Stimulated activated CD8-positive, alpha-beta memory T cell treated with anti-CD3 and anti-CD28 coated beads, Interleukin-4, amount 100 ng/mL, for 48 hours (primary cell): Measurements from ENCODE around the gene CUL4A.
"Not testable (repeated sequence)": the region's sequence is repeated elsewhere in the genome, so short reads cannot be mapped to it uniquely, and the experiment has no call there.

Experiments
- DNase-seq: peaks from one replicate; pipeline ENCODE4 v3.0.0-alpha.2; 2020

Gene CUL4A

DNA sequence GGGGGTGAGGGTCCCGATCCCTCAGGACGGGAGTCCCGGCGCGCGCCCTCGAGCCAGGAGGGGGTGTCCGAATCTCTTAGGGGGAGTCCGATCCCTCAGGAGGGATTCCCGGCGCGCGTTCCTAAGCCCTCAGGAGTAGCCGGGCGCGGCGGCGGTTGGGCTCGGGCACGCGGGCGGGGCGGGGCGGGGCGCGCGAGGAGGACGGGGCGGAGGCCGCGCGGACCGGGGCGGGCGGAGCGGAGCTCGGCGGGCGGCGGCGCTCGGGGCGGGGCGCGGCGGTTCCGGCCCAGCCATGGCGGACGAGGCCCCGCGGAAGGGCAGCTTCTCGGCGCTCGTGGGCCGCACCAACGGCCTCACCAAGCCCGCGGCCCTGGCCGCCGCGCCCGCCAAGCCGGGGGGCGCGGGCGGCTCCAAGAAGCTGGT is at the start of gene CUL4A:
CUL4A (plus strand) TSS at position 278 of the 423 bp plus-strand sequence; CDS start at position 293, 15 bp downstream.
- DNase-seq = peak; percentile 79

DNA sequence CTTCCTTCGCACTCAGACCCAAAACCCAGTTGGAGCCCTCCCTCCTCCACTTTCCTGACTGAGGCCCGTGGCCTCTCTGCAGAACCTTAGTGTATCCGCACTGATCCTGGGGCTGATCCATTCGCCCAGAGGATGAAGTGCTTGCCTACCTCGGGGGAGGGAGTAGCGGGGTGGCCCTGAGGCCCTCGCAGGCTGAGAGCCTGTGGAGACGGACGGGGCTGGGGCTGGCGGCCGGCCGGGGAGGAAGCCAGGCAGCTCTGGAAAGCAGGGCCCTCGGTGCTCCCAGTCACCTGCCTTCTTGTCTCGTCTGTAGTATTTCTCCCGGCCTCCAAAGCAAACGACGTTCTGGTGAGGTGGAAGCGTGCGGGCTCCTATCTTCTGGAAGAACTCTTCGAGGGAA is 49.7 kb upstream of the CUL4A start:
- no peak for DNase-seq

DNA sequence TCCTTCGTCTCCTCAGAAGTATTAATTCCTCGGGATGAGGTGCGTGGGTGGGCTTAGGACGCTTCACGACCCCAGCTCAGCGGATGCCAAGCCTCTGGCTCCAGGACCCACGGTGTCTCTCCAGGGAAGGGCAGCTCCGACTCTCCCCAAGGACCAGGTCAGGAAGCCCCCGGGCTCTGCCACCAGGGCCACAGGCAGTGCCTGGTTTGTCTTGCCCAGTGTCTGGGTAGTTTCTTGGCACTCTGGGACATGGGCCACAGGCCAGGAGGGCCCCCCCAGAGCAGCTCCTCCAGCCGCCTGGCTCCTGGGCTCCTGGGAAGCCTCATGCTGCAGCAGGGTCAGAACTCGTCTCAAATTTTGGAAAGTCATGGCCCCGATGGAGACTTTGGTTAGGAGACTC is 48.4 kb upstream of the CUL4A start:
- DNase-seq = no peak

DNA sequence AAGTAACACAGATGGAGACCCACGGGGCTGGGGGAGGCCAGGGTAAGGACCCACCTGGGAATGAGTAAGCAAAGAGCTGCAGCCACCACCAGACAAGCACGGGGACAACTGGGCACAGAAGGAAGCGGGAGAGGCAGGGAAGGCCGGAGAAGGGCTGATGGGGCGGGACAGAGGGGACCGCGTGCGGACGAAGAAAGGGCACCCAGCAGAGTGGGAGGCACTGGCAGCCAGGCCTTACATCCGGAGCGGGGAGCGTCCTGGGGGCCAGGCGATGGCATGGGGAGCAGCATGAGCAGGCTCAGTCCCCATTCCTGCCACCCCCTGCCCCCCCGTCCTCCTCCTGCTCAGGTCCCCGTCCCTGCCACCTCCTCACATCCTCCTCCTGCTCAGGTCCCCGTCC is 48.0 kb upstream of the CUL4A start:
- DNase-seq = no peak

DNA sequence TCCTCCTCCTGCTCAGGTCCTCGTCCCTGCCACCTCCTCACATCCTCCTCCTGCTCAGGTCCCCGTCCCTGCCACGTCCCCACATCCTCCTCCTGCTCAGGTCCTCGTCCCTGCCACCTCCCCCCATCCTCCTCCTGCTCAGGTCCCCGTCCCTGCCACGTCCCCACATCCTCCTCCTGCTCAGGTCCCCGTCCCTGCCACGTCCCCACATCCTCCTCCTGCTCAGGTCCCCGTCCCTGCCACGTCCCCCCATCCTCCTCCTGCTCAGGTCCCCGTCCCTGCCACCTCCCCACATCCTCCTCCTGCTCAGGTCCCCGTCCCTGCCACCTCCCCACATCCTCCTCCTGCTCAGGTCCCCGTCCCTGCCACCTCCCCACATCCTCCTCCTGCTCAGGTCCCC is 47.4 kb upstream of the CUL4A start:
- not testable (repeated sequence) for DNase-seq

DNA sequence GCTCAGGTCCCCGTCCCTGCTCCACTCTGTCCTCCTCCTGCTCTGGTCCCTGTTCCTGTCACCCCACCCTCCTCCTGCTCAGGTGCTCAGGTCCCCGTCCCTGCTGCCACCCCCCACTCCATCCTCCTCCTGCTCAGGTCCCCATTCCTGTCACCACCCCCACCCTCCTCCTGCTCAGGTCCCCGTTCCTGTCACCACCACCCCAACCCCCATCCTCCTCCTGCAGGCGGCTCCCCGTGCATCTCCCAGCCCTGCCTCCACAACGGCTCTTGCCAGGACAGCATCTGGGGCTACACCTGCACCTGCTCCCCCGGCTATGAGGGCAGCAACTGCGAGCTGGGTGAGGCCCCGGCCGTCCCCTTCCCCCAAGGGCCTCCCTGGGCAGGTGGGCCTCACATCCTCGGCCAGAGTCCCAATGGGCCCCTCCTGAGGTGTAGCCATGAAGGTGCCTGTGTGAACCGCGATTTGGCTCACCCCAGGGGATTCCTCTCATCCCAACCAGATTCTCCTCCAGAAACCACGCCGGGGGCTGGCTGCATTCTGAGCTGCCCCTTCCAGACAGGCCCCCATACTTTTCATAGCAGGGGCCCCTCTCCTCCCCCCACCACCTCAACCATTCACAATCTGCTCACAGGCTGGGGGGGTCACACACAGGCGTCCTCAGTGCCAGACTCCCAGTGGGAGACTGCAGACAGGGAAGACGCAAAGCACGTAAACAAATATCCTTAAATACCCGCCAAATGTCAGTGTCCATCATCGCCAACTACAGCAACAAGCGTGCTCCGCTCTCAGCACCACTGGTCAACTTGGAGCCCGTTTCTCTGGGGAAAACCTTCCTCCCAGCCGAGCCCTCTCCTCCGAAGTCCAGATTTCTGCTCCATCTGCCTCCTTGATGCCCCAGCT is 46.4 kb upstream of the CUL4A start:
- DNase-seq = no peak

DNA sequence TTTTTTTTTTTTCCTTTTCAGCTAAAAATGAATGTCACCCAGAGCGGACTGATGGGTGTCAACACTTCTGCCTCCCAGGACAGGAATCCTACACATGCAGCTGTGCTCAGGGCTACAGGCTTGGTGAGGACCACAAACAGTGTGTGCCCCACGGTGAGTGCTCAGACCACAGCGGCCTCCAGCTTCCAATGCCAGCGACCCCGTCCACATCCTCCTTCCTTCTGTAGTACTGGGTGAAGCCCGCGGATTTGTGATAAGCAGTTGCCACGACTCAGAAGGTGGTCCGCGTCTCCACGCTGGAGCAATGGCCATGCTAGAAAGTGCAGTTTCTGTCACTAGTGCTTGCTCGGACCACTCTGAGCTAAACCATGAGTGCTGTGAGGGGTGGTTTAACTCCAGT is 44.9 kb upstream of the CUL4A start:
- no peak for DNase-seq

DNA sequence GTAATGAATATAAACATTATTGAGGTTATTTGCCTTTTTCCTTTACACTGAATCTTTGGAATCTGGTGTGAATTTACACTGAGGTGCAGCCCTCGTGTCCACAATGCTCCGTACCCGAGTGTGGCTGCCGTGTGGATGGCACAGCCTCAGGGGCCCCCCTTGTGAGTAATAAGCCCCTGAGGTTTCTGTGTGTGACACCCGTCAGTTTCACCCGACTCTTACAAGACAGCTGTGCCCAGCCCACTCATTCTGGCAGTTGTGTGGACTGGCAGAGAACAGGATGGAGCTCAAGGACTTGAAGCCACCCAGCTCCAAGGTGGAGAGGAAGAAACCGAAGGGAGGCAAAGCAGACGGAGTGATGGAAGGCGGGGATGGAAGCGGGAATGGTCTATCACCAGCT is 43.1 kb upstream of the CUL4A start:
- DNase-seq = peak; percentile 53

DNA sequence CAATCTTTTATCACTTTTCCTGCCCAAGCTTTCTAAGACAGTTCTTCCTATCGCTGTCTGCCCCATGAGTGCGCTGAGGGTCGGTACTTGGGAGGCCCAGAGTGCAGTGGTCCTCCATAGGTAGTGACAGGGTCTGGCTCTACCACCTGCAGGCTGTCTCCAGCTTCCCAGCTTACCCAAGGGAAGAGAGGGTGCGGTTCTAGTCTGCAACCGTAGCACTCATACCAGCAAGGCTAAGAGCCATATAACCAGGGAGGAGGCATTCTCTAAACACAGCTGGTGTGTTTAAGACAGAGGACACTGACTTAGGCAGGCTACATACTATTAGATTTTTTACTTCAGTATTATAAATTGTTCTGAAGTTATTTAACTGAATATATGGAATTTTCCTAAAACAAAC is 42.7 kb upstream of the CUL4A start:
- DNase-seq = no peak

DNA sequence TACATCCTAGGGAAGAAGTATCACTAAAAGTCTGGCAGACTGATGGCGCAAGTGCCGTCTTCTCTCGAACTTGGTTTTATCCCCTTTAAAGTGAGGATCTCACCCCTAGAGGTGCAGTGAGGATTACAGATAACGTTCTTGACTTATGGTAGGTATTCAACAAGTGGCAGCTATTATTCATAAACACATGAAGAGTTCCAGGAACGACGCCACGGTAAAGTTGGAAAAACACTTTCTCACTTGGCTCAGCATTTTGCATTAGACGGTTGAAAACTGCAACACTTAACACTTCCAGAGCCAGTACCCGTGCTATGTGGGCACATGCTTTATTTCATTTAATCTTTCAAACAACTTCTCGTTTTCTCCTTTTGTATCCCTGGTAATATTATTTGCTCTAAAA is 42.3 kb upstream of the CUL4A start:
- DNase-seq = no peak

DNA sequence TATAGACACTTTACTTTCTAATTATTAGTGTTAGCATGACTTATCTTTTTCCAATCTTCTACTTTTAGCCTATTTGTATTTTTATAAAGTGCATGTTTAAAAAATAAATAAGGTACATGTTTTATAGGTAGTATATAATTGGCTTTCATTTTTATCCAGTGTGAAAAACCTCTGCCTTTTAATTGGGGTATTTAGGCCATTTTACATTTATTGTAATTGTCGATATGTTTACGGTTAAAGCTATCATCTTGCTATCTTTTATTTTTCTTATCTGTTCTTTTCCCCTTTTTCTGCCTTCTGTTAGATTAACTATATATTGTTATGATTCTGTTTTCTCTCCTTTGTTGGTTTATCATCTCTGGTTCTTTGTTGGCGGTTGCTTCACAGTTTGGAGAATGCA is 41.8 kb upstream of the CUL4A start:
- DNase-seq = no peak

DNA sequence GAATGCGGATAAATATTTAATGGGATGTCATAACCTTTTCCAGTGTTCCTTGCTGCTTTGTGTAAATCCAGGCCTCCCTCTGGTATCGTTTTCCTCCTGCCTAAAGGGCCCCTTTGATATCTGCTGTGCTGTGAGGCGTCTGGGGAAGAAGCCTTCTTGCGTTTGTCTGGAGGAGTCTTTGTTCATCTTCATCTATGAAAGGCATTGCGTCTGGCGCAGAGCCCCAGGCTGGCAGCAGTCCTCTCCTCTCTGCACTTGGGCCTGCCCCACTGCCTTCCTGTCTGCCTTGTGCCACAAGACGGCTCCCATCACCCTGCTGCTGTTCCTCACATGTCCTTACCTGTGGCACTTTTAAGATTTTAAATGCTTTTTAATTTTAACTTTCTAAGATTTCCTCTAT is 41.2 kb upstream of the CUL4A start:
- no peak for DNase-seq

DNA sequence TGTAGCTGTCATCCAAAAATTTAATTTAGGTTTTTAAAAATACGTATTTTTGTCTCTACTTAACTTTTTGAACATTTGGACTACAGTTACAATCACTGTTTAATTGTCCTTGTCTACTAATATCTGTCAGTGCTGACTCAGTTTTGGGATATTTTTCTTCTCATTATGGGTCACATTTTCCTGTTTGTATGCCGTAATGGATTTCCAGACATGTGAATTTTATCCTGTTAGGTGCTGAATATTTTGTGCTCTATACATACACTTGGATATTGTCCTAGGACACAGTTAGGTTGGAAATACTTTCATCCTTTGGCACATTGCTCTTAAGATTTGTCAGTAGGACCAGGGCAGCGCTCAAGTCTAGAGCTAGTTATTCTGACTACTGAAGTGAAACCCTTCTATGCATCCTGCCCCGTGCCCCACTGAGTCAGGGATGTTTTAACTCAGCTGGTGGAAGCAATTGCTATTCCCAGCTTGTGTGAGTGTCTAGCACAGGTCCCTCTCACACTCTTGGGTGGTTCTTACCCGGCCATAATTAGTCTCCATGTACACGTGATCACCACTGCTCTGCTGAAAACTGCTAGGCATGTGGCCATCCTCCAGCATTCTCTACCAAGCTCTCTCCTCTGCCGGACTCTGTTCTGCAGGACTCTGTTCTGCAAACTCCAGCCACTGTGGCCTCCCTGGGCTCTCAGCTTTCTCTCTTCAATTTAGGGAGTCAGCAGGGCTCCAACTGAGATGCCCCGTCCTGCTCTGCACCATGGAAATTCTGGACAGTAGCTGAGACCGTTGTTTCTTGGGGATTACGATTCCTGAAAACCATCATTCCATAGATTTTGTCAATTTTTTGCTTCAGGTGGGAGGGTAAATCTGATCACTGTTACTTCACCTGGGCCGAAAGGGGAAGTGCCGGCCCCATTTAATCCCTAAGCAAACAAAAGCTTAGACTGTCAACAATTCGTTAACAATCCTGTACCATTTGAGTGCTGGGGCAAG is 39.8 kb upstream of the CUL4A start:
- no peak for DNase-seq

DNA sequence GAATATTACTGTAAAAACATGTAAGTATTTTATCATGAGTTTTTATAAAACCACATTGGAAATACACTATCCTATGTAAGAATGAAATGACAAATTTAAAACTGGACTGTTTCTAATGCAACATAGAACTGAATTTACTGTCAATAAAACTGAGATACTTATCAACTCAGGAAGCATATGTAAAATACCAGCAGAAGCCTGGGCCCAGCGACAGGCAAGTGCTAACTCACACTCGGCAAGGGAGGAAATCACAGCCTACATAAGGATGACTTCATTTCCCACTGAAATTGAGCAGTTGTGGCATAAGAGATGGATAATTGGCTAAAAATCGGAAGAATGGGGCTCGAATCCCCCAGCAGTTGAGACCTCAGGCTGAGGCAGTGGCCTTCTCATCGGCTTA is 38.9 kb upstream of the CUL4A start:
- DNase-seq = no peak

DNA sequence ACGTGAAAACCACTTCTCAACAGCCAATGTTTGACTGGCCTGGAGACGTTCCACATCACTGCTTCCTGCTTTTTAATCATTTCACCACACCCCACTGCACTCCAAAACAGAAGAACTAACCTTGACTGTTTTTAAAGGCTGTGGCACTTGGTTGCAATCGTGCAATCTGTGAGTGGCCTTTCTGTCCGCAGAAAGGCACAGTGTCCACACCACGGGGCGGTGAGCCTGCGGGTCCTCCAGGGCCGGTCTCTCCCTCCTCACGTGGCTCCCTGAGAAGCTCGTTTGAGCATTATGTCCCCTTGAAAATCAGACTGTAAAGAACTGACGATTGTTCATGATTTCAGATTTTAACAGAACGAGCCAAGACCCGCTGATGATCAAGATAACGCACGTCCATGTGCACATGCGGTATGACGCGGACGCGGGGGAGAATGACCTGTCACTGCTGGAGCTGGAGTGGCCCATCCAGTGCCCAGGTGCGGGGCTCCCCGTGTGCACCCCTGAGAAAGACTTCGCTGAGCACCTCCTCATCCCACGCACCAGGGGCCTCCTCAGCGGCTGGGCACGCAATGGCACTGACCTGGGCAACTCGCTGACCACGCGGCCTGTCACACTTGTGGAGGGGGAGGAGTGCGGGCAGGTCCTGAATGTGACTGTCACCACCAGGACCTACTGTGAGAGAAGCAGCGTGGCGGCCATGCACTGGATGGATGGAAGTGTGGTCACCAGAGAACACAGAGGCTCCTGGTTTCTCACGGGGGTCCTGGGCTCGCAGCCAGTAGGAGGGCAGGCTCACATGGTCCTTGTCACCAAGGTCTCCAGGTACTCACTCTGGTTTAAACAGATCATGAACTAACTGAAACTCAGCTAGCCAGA is 37.9 kb upstream of the CUL4A start:
- DNase-seq = no peak

DNA sequence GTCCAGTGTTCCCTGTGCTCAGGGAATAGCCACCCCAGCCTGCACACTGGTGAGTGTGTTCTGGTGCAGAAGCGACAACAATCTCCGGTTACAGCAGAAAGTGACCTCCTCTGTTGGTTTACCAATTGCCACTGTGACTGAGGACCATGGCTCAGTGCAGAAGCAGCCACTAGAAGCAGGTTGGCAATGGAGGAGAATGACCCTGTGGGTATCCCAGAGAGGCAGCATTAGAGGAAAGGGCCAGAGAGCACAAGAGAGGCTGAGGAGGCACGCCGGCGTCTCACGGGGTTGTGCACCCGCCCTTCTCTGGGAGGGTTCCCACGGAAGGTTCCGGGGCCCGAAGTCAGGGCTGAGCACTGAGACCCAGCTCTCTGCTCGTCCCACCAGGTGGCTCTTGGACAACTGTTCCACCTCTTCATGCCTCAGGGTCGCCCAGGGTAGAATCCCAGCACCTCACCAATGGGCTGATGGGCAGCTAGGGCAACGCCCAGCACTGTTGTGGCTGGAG is 36.9 kb upstream of the CUL4A start:
- no peak for DNase-seq

DNA sequence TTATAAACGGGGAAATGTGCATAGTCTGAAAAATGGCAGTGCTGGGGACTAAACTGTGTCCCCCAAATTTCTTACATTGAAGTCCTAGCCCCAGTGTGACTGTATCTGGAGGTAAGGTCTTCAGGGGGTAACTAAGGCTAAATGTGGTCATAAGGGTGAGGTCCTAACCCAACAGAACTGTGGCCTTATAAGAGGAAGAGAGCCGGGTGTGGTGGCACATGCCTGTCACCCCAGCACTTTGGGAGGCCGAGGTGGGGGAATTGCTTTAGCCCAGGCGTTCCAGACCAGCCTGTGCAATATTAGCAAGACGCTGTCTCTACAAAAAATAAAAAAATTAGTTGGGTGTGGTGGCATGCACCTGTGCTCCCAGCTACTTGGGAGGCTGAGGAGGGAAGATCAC is 33.1 kb upstream of the CUL4A start:
- DNase-seq = peak; percentile 51

DNA sequence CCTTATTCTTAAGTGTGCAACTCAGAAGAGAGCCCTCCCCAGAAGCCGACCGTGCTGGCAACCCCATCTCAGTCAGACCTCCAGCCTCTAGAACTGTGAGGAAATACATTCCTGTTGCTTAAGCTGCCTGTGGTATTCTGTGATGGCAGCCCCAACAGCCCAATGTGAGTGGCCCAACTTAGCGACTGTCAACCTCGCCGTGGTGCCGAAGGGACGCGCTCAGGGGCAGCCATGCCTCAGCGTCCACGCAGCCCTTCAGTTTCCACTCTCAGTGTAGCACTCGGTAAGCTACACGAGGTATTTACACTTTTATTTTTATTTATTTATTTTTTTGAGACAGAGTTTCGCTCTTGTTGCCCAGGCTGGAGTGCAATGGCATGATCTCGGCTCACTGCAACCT is 32.6 kb upstream of the CUL4A start:
- DNase-seq = no peak

DNA sequence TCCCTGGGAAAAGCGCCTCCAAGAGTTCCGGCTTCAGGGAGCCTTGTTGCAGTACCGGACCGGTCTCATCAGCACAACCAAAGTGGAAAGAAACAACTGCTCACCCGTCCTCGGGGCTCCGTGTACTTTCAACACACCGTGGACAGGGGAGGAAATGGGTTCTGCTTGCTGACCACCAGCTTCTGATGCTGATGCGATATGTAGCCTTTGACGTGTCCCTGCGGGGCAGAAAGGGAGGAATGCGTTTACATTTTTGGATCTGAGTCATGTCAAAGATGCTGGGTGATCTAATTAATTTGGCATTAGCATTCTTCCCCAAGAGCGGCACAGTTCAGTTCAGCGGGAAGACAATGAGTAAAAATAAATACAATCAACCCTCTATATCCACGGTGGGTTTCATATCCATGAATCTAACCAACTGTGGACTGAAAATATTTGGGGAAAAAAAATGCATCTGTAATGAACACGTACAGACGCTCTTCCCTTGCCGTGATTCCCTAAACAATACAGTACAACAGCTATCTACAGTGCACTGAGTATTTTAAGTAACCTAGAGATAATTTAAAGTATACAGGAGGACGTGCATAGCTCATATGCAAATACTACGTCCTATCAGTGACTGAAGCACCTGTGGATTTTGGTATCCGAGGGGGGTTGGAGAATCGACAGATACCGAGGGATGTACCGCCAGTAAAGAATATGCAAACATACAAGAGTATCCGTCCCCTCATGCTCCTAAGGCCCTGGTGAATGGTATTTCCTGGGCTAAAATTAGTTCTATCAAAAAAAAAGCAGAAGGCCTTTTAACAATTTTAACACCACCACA is 31.1 kb upstream of the CUL4A start:
- DNase-seq = no peak

DNA sequence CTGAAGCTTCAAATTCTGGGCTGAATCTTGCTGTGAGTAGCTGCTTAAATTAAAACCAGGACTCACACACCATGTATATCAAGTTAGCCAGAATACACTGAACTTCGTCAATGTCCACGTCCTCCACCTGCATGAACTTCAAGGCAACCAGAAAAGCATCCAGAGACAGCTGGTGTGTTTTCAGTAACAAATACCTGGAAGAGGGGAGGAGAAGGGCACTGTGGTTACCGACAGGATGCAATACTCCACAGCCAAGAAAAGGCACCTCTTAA is 30.6 kb upstream of the CUL4A start:
- no peak for DNase-seq

DNA sequence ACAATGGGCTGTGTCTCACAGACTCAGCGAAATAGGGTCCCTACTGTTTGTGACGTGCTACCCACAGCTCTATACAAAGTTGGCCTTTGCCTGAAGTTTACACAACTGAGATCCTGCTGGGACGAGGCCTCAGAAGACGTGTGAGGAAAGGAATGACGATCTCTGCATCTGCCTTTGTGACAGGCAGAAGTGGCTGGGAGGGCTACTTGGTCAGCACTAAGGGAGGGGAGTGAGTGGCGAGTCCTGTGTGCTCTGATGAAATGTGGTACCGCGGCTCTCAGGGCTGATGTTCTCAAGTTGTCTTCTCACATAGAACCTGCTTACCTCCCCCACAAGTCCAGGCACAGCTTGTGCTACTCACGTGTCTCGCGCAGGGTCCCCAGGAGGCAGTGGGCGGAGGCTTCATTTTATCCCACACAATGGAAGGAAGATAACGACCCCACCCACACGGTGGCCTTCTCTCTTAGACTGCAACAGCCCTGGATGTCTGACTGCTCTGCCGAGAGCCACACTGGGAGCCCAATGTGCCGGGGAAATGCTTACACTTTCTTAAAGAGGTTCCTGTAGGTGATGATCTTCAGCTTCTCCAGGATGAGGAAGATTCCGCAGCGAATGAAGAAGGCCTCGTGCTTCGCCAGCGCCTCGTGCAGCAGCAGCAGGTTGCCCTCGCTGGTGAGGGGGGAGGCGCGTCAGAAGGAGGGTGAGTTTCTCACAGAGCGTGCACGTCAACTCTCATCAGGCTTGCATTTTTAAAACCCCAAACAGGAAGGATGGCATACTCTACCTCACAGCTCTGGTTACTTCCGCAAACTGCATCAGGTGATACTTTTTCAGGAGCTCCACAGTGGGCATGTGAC is 29.8 kb upstream of the CUL4A start:
- DNase-seq = no peak
